Activated gamma-delta T cell treated with anti-CD3 and anti-CD28 coated beads, Interleukin-2, amount 50 U/mL, for 16 hours (primary cell): ENCODE results near the gene PTAR1.

Experiments used
- DNase-seq: peaks from one replicate; pipeline ENCODE4 v3.0.0-alpha.2; 2020; ENCODE audit warnings: low read depth

PTAR1 gene

GRCh38 chr9:69748304-69748703, 11.5 kb downstream of the PTAR1 start:
- no peak for DNase-seq

- DNase-seq, result no peak
Observed at GRCh38 chr9:69746859-69747560, 12.8 kb downstream of the PTAR1 start.

- no peak for DNase-seq
Observed at GRCh38 chr9:69745716-69746437, 13.9 kb downstream of the PTAR1 start.

- DNase-seq, result no peak
Observed at GRCh38 chr9:69744688-69745380, 15.0 kb downstream of the PTAR1 start.

- no peak for DNase-seq
Observed at GRCh38 chr9:69743930-69744329, 15.9 kb downstream of the PTAR1 start.

- DNase-seq, result no peak
Observed at GRCh38 chr9:69740872-69741505, 18.8 kb downstream of the PTAR1 start.

GRCh38 chr9:69731348-69731747, 28.5 kb downstream of the PTAR1 start:
- DNase-seq, result no peak

- DNase-seq, result no peak
Observed at GRCh38 chr9:69719983-69720382, 39.8 kb downstream of the PTAR1 start.

GRCh38 chr9:69719367-69719766, 40.4 kb downstream of the PTAR1 start:
- DNase-seq, result no peak

- no peak for DNase-seq
Observed at GRCh38 chr9:69718218-69718617, 41.6 kb downstream of the PTAR1 start.

GRCh38 chr9:69715825-69716224, 44.0 kb downstream of the PTAR1 start:
- no peak for DNase-seq

- no peak for DNase-seq
Observed at GRCh38 chr9:69715096-69715495, 44.7 kb downstream of the PTAR1 start.

GRCh38 chr9:69697475-69697874, 62.3 kb downstream of the PTAR1 start:
- no peak for DNase-seq

GRCh38 chr9:69696802-69697201, 63.0 kb downstream of the PTAR1 start:
- DNase-seq, result no peak

- DNase-seq, result no peak
Observed at GRCh38 chr9:69689991-69690538, 69.7 kb downstream of the PTAR1 start.

GRCh38 chr9:69683927-69684326, 75.9 kb downstream of the PTAR1 start:
- no peak for DNase-seq

GRCh38 chr9:69678843-69679538, 80.8 kb downstream of the PTAR1 start:
- DNase-seq, result no peak

GRCh38 chr9:69677931-69678330, 81.9 kb downstream of the PTAR1 start:
- DNase-seq, result no peak

- DNase-seq, result no peak
Observed at GRCh38 chr9:69675563-69675962, 84.2 kb downstream of the PTAR1 start.

- DNase-seq, result no peak
Observed at GRCh38 chr9:69674716-69675438, 84.9 kb downstream of the PTAR1 start.

- no peak for DNase-seq
Observed at GRCh38 chr9:69674112-69674685, 85.6 kb downstream of the PTAR1 start.
